GM12873 (cell line): ENCODE measurements around the gene TMPRSS4.

Experiments
- CTCF ChIP-seq: IDR thresholded peaks from 2 replicates; pipeline ENCODE4 v1.5.1; 2012; ENCODE audit warnings: low read depth, mild to moderate bottlenecking, moderate library complexity, low read length, control low read depth; ENCODE audit not compliant: insufficient read depth; ENCODE audit errors: missing control alignments

TMPRSS4 gene

GRCh38 chr11:118092907-118093571, 16.2 kb downstream of the TMPRSS4 start:
- TF ChIP-seq CTCF: no peak

- TF ChIP-seq CTCF: no peak
Observed at GRCh38 chr11:118095493-118095892, 18.6 kb downstream of the TMPRSS4 start.

GRCh38 chr11:118095967-118096367, 19.1 kb downstream of the TMPRSS4 start:
- TF ChIP-seq CTCF: no peak

GRCh38 chr11:118098996-118099837, 22.3 kb downstream of the TMPRSS4 start:
- TF ChIP-seq CTCF: no peak

GRCh38 chr11:118099838-118100556, 23.1 kb downstream of the TMPRSS4 start:
- no peak for TF ChIP-seq CTCF

GRCh38 chr11:118100691-118101232, 23.9 kb downstream of the TMPRSS4 start:
- TF ChIP-seq CTCF: no peak
